HG02759 (cell line): Measurements from ENCODE around the gene CASP9.
"Not testable (repeated sequence)": the region's sequence is repeated elsewhere in the genome, so short reads cannot be mapped to it uniquely, and the experiment has no call there.

Source experiments
- ATAC-seq: cut with Tn5 transposase; IDR thresholded peaks from one replicate; pipeline ENCODE4 v1.9.1; 2021; ENCODE audit warnings: mild to moderate bottlenecking, moderate library complexity; ENCODE audit not compliant: unreplicated experiment

CASP9 gene

GRCh38 chr1:15526021-15526489 lies 2.0 kb upstream of the CASP9 start:
- no peak for ATAC-seq

GRCh38 chr1:15525050-15526020 lies 1.3 kb upstream of the CASP9 start:
- peak; percentile 41 for ATAC-seq

- peak; percentile 46 for ATAC-seq
Observed at GRCh38 chr1:15524283-15525049, 451 bp upstream of the CASP9 start.

GRCh38 chr1:15523104-15524020 lies 653 bp downstream of the CASP9 start:
- no peak for ATAC-seq

- ATAC-seq: no peak
Observed at GRCh38 chr1:15522551-15522950, 1.5 kb downstream of the CASP9 start.

- ATAC-seq: not testable (repeated sequence)
Observed at GRCh38 chr1:15521206-15521906, 2.7 kb downstream of the CASP9 start.

GRCh38 chr1:15519625-15520024 lies 4.4 kb downstream of the CASP9 start:
- ATAC-seq: no peak

GRCh38 chr1:15515022-15515663 lies 8.9 kb downstream of the CASP9 start:
- ATAC-seq: no peak

- ATAC-seq: not testable (repeated sequence)
Observed at GRCh38 chr1:15514557-15514956, 9.5 kb downstream of the CASP9 start.

GRCh38 chr1:15513919-15514318 lies 10.1 kb downstream of the CASP9 start:
- ATAC-seq: no peak

- no peak for ATAC-seq
Observed at GRCh38 chr1:15513192-15513591, 10.8 kb downstream of the CASP9 start.

- no peak for ATAC-seq
Observed at GRCh38 chr1:15510611-15511405, 13.2 kb downstream of the CASP9 start.

GRCh38 chr1:15509586-15509985 lies 14.4 kb downstream of the CASP9 start:
- ATAC-seq: no peak

GRCh38 chr1:15508700-15509487 lies 15.1 kb downstream of the CASP9 start:
- ATAC-seq: no peak

GRCh38 chr1:15507278-15507677 lies 16.7 kb downstream of the CASP9 start:
- no peak for ATAC-seq

- ATAC-seq: no peak
Observed at GRCh38 chr1:15506831-15507230, 17.2 kb downstream of the CASP9 start.

GRCh38 chr1:15504436-15504835 lies 19.6 kb downstream of the CASP9 start:
- no peak for ATAC-seq
